Uterus (tissue), 4 donors: ENCODE results near the gene NANOS1. TPM values are rescaled to one million over a fixed set of nuclear protein-coding genes. Genes with fewer than 3 reads are reported as not detected.

ENCODE experiments used
- DNase-seq, 2 donors: peaks; one replicate each; pipeline ENCODE4 v3.0.0-alpha.2; 2019 to 2020
- H3K27ac ChIP-seq, 2 donors: fragments of 200-600 bp; sonication (generic); 1 replicate in 1 of 2; 2 replicates in 1 of 2; pipeline ENCODE4 v1.5.1; 2016 to 2018
- H3K27me3 ChIP-seq, 2 donors: fragments of 200-600 bp; sonication (generic); one replicate each; pipeline ENCODE4 v1.5.1; 2018 to 2019; ENCODE audit warnings: control low read depth in 1 of 2
- H3K36me3 ChIP-seq, 2 donors: fragments of 200-600 bp; sonication (generic); one replicate each; pipeline ENCODE4 v1.5.1; 2019; ENCODE audit warnings: control low read depth in 1 of 2
- H3K4me1 ChIP-seq, 2 donors: fragments of 200-600 bp; sonication (generic); one replicate each; pipeline ENCODE4 v1.5.1; 2018 to 2019; ENCODE audit warnings: control low read depth in 1 of 2
- H3K4me3 ChIP-seq, 2 donors: fragments of 200-600 bp; sonication (generic); 1 replicate in 1 of 2; 2 replicates in 1 of 2; pipeline ENCODE4 v1.5.1; 2018 to 2019; ENCODE audit warnings: mild to moderate bottlenecking in 1 of 2
- H3K9me3 ChIP-seq, 2 donors: fragments of 200-600 bp; sonication (generic); one replicate each; pipeline ENCODE4 v1.5.1; 2019; ENCODE audit warnings: control low read depth in 1 of 2
- CTCF ChIP-seq, 4 experiments: fragments of 200-600 bp in 2 of 4; fragments of 450-650 bp in 2 of 4; sonication (generic) in 2 of 4; IDR thresholded peaks; one replicate each; pipeline ENCODE4 v1.5.1; 2016 to 2019; ENCODE audit warnings: antibody characterized with exemption in 4 of 4, mild to moderate bottlenecking in 2 of 4, moderate library complexity in 1 of 4
- POLR2A ChIP-seq, 2 donors: fragments of 450-650 bp; IDR thresholded peaks; one replicate each; pipeline ENCODE4 v1.6.1; 2016; ENCODE audit warnings: antibody characterized with exemption in 2 of 2, mild to moderate bottlenecking in 1 of 2, moderate library complexity in 1 of 2
- intact Hi-C: fragments of 100-400 bp; cut with DNase I; formaldehyde crosslinking; loops from one replicate; pipeline ENCODE4 v1.15.1; 2023; ENCODE audit warnings: low total_unique reads
- total RNA-seq, 4 donors: library from RNA; depleted of rRNA in 3 of 4; stranded (reverse); fragments of >200 nt in 3 of 4; gene quantifications; one replicate each; pipeline versions ENCODE4 v1.1.0 to v1.2.4, GENCODE V29; 2014 to 2023
- donor health status: DM: yes; HTN: yes; CAD: no.

The NANOS1 gene
- total RNA-seq, 4 donors from 2014 or later = 0.29 to 4.5 (median 2.1) TPM

GRCh38 chr10:118992496-118992895, 37.0 kb upstream of the NANOS1 start:
- Histone ChIP-seq H3K27me3 (no peaks in the 10 kb centered on the region), H3K27ac (no peak overlapping the region), H3K36me3 (no peaks in the 10 kb centered on the region), H3K9me3 (no peaks in the 10 kb centered on the region), H3K4me1 (no peaks in the 10 kb centered on the region), H3K4me3 (no peak overlapping the region)
- intact Hi-C loops = no loop called here
- no peak for TF ChIP-seq POLR2A (IDR thresholded peaks at IDR 0.05)
- no peak for TF ChIP-seq CTCF (IDR thresholded peaks at IDR 0.05)
- DNase-seq = no peak

- TF ChIP-seq CTCF (IDR thresholded peaks at IDR 0.05) = no peak
- no peak for TF ChIP-seq POLR2A (IDR thresholded peaks at IDR 0.05)
- no peak overlapping the region for H3K27ac ChIP-seq
- H3K27me3 ChIP-seq = no peaks in the 10 kb centered on the region
- DNase-seq = no peak
- H3K4me1 ChIP-seq = no peaks in the 10 kb centered on the region
- no peak overlapping the region for H3K4me3 ChIP-seq
- H3K36me3 ChIP-seq = no peaks in the 10 kb centered on the region
- intact Hi-C loops = no loop called here
- H3K9me3 ChIP-seq = no peaks in the 10 kb centered on the region
Observed at GRCh38 chr10:118993214-118993613, 36.3 kb upstream of the NANOS1 start.

GRCh38 chr10:118994321-118994720, 35.2 kb upstream of the NANOS1 start:
- no peaks in the 10 kb centered on the region for H3K9me3 ChIP-seq
- H3K27me3 ChIP-seq = no peaks in the 10 kb centered on the region
- H3K4me3 ChIP-seq = no peak overlapping the region
- no peaks in the 10 kb centered on the region for H3K36me3 ChIP-seq
- no peak overlapping the region for H3K27ac ChIP-seq
- no peaks in the 10 kb centered on the region for H3K4me1 ChIP-seq
- intact Hi-C loops = no loop called here
- no peak for TF ChIP-seq POLR2A (IDR thresholded peaks at IDR 0.05)
- no peak for TF ChIP-seq CTCF (IDR thresholded peaks at IDR 0.05)
- no peak for DNase-seq

GRCh38 chr10:118995739-118996138, 33.8 kb upstream of the NANOS1 start:
- DNase-seq = no peak
- H3K36me3 ChIP-seq = no peaks in the 10 kb centered on the region
- H3K9me3 ChIP-seq = no peaks in the 10 kb centered on the region
- no peak overlapping the region for H3K4me3 ChIP-seq
- no peaks in the 10 kb centered on the region for H3K27me3 ChIP-seq
- no peaks in the 10 kb centered on the region for H3K4me1 ChIP-seq
- H3K27ac ChIP-seq = no peak overlapping the region
- TF ChIP-seq CTCF (IDR thresholded peaks at IDR 0.05) (no peak), POLR2A (IDR thresholded peaks at IDR 0.05) (no peak)
- intact Hi-C loops = no loop called here

GRCh38 chr10:118997379-118997778, 32.1 kb upstream of the NANOS1 start:
- TF ChIP-seq CTCF (IDR thresholded peaks at IDR 0.05) (no peak), POLR2A (IDR thresholded peaks at IDR 0.05) (no peak)
- DNase-seq = no peak
- H3K36me3 ChIP-seq = no peaks in the 10 kb centered on the region
- no peaks in the 10 kb centered on the region for H3K27me3 ChIP-seq
- H3K9me3 ChIP-seq = no peaks in the 10 kb centered on the region
- no peak overlapping the region for H3K27ac ChIP-seq
- intact Hi-C loops = no loop called here
- no peak overlapping the region for H3K4me3 ChIP-seq
- H3K4me1 ChIP-seq = no peaks in the 10 kb centered on the region
